Measurements from ENCODE around the gene PRX. TPM values are rescaled to one million over a fixed set of nuclear protein-coding genes. Genes with fewer than 3 reads are reported as not detected.

PRX gene
- total and polyA plus RNA-seq, 4 donors, result 0.03 to 1.0 (median 0.52) TPM

- Histone ChIP-seq H3K36me3 (ENCODE audit: control insufficient read depth in 4 of 4, insufficient read depth in 3 of 4, low read depth in 1 of 4, low read length in 3 of 4) (no peaks in the 10 kb centered on the region), H3K4me3 (ENCODE audit: low read depth in 1 of 3, low read length in 3 of 3) (no peak overlapping the region), H3K4me1 (ENCODE audit: control insufficient read depth in 4 of 4, insufficient read depth in 4 of 4, low read length in 3 of 4) (peaks cover 0 to 6% (median 0%) of the 10 kb centered on the region in 4 donors), H3K27ac (ENCODE audit: low read depth in 1 of 2, low read length in 2 of 2) (no peak overlapping the region), H3K9me3 (ENCODE audit: control insufficient read depth in 4 of 4, low read length in 3 of 4) (no peaks in the 10 kb centered on the region), H3K27me3 (ENCODE audit: control insufficient read depth in 4 of 4, insufficient read depth in 4 of 4, low read length in 3 of 4) (no peaks in the 10 kb centered on the region), H3K9ac (ENCODE audit: low read depth in 1 of 2, low read length in 2 of 2) (no peak overlapping the region)
- DNase-seq (ENCODE audit: low spot score), result no peak
- 74% methylated on average over 8 of the region's 8 CpGs for WGBS
- no peak for TF ChIP-seq FOXA1 (IDR thresholded peaks at IDR 0.05)
- TF ChIP-seq HNF4A (conservative IDR thresholded peaks at IDR 0.05), result no peak
- TF ChIP-seq YY1 (IDR thresholded peaks at IDR 0.05), result no peak
- TF ChIP-seq CTCF (IDR thresholded peaks at IDR 0.05; ENCODE audit: low read depth, low read length, missing input control), result no peak
- TF ChIP-seq NR2F2 (IDR thresholded peaks at IDR 0.05), result no peak
- TF ChIP-seq SP1 (IDR thresholded peaks at IDR 0.05), result no peak
- TF ChIP-seq RAD21 (IDR thresholded peaks at IDR 0.05), result no peak
- no peak for TF ChIP-seq RXRA (IDR thresholded peaks at IDR 0.05)
- no peak for TF ChIP-seq REST (IDR thresholded peaks at IDR 0.05)
- no peak for TF ChIP-seq HNF4G (IDR thresholded peaks at IDR 0.05)
- TF ChIP-seq MAX (IDR thresholded peaks at IDR 0.05), result no peak
- no peak for TF ChIP-seq ZBTB33 (IDR thresholded peaks at IDR 0.05)
- TF ChIP-seq JUND (IDR thresholded peaks at IDR 0.05), result no peak
- no peak for TF ChIP-seq FOXA2 (IDR thresholded peaks at IDR 0.05)
- TF ChIP-seq GABPA (IDR thresholded peaks at IDR 0.05 in 1 of 2, conservative IDR thresholded peaks at IDR 0.05 in 1 of 2), result no peak
- TF ChIP-seq EGR1 (IDR thresholded peaks at IDR 0.05; ENCODE audit: low read depth in 2 of 2), result no peak
- TF ChIP-seq ATF3 (IDR thresholded peaks at IDR 0.05), result no peak
Observed at GRCh38 chr19:40411958-40412499, 1.1 kb downstream of the PRX start.
